Measurements from ENCODE around the gene DSCAM.

GRCh38 chr21:40051801-40052200 is 795.2 kb downstream of the DSCAM start:
- no peak for TF ChIP-seq EZH2 (IDR thresholded peaks at IDR 0.05; ENCODE audit: borderline replicate concordance, low read length)
- TF ChIP-seq, protein P1, sequence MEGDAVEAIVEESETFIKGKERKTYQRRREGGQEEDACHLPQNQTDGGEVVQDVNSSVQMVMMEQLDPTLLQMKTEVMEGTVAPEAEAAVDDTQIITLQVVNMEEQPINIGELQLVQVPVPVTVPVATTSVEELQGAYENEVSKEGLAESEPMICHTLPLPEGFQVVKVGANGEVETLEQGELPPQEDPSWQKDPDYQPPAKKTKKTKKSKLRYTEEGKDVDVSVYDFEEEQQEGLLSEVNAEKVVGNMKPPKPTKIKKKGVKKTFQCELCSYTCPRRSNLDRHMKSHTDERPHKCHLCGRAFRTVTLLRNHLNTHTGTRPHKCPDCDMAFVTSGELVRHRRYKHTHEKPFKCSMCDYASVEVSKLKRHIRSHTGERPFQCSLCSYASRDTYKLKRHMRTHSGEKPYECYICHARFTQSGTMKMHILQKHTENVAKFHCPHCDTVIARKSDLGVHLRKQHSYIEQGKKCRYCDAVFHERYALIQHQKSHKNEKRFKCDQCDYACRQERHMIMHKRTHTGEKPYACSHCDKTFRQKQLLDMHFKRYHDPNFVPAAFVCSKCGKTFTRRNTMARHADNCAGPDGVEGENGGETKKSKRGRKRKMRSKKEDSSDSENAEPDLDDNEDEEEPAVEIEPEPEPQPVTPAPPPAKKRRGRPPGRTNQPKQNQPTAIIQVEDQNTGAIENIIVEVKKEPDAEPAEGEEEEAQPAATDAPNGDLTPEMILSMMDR (IDR thresholded peaks at IDR 0.05; ENCODE audit: low read length), result no peak

Data from OCI-LY1 (cell line).